Stimulated activated CD4-positive, alpha-beta T cell treated with anti-CD3 and anti-CD28 coated beads, Interleukin-12 subunit alpha, Interleukin-12 subunit beta, amount 100 ng/mL, for 48 hours (primary cell): Measurements from ENCODE around the gene MTMR12.
"Not testable (repeated sequence)": the region's sequence is repeated elsewhere in the genome, so short reads cannot be mapped to it uniquely, and the experiment has no call there.

Experiments
- DNase-seq, 3 donors: peaks; one replicate each; pipeline ENCODE4 v3.0.0-alpha.2; 2020; ENCODE audit warnings: low read depth in 2 of 3, low spot score in 1 of 3

MTMR12 gene

DNA sequence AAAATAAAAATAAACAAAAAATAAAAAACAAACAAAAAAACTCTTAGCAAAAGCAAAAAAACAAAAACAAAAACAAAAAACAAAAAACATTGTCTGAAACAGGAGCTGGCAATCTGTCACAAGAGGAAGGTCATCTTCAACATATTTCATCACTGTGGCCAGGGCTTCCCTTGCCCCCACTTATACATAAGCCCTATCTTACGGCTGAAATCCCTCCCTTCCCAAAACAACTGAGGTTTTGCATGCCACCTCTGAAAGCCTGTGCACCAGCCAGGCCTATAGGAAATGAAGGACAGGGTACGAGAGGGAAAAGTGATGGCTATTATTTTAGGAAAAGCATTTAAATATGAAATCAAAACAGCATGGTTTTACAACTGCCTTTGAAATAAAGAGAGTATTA lies 10.8 kb downstream of the MTMR12 start:
- no peak for DNase-seq

- DNase-seq, result no peak
These were observed 13.6 kb downstream of the MTMR12 start for GRCh38 chr5:32299059-32299677.

GRCh38 chr5:32298059-32298415 lies 14.7 kb downstream of the MTMR12 start:
- no peak for DNase-seq

GRCh38 chr5:32297181-32298058 lies 15.3 kb downstream of the MTMR12 start:
- no peak for DNase-seq

DNA sequence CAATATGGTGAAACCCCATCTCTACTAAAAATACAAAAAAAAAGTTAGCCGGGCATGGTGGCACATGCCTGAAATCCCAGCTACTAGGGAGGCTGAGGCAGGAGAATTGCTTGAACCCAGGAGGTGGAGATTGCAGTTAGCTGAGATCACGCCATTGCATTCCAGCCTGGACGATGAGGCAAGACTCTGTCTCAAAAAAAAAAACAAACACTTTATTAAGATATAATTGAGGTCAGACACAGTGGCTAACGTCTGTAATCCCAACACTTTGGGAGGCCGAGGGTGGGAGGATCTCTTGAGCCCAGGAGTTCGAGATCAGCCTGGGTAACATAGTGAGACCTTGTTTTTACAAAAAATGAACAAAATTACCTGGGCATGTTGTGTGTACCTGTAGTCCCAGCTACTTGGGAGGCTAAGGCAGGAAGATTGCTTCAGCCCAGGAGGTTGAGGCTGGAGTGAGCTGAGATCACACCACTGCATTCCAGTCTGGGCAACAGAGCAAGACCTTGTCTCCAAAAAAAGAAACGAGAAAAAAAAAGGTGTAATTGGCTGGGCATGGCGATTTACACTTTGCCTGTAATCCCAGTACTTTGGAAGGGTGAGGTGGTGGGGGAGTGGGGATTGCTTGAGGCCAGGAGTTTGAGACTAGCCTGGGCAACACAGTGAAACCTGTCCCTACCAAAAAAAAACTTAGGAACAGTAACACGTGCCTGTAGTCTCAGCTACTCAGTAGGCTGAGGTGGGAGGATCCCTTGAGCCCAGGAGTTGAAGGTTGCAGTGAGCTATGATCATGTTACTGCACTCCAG lies 16.6 kb downstream of the MTMR12 start:
- DNase-seq, result not testable (repeated sequence)

- DNase-seq, result no peak
These were observed 21.1 kb downstream of the MTMR12 start for GRCh38 chr5:32291591-32291990.

DNA sequence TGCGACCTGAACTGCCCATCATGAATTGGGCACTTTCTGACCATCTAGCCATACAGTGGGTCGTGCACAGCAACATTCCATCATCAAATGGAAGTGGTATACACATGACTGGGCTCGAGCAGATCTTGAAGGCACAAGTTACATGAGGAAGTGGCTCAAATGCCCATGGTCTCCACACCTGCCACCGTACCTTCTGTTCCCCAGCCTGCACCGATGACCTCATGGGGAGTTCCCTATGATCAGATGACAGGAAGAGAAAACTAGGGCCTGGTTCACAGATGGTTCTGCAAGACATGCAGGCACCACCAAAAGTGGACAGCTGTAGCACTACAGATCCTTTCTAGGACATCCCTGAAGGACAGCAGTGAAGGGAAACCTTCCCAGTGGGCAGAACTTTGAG lies 21.8 kb downstream of the MTMR12 start:
- no peak for DNase-seq

DNA sequence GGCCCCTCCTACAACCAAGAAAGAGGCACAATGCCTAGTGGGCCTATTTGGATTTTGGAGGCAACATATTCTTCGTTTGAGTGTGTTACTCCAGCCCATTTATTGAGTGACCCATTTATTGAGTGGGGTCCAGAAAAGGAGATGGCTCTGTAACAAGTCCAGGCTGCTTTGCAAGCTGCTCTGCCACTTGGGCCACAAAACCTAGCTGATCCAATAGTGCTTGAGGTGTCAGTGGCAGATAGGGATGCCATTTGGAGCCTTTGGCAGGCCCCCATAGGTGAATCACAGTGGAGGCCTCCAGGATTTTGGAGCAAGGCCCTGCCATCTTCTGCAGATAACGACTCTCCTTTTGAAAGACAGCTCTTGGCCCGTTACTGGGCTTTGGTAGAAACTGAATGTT lies 22.2 kb downstream of the MTMR12 start:
- not testable (repeated sequence) for DNase-seq

DNA sequence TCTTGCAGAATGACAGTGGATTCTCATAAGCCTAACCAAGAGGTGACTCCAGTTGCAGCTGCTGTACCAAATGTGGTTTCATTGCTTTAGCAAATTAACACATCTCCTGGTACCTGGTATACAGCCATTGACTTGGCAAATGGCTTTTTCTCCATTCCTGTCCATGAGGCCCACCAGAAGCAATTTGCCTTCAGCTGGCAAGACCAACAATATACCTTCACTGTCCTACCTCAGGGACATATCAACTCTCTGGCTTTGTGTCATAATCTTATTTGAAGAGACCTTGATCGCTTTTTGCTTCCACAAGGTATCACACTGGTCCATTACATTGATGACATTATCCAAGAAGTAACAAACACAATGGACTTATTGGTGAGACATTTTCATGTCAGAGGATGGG lies 22.8 kb downstream of the MTMR12 start:
- not testable (repeated sequence) for DNase-seq

- not testable (repeated sequence) for DNase-seq
These were observed 24.6 kb downstream of the MTMR12 start for GRCh38 chr5:32288135-32288534.

DNA sequence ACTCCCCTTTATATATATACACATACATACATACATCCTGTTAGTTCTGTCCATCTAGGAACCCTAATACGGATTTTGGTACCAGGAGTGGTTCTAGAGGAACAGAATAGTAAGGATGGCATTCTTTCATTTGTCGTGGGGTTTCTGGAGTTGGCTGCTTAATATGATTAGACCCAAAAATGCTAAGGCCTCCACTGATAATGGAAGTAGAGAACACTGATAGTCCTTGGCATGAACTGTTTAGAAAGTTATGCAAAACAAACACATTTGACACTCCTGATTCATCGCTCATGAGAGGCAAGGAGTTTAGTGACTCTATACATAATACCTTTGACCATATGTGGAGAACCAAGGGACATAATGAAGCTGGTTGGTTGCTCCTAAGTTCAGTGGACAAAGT lies 25.2 kb downstream of the MTMR12 start:
- not testable (repeated sequence) for DNase-seq

- no peak for DNase-seq
These were observed 27.1 kb downstream of the MTMR12 start for GRCh38 chr5:32285510-32286138.

DNA sequence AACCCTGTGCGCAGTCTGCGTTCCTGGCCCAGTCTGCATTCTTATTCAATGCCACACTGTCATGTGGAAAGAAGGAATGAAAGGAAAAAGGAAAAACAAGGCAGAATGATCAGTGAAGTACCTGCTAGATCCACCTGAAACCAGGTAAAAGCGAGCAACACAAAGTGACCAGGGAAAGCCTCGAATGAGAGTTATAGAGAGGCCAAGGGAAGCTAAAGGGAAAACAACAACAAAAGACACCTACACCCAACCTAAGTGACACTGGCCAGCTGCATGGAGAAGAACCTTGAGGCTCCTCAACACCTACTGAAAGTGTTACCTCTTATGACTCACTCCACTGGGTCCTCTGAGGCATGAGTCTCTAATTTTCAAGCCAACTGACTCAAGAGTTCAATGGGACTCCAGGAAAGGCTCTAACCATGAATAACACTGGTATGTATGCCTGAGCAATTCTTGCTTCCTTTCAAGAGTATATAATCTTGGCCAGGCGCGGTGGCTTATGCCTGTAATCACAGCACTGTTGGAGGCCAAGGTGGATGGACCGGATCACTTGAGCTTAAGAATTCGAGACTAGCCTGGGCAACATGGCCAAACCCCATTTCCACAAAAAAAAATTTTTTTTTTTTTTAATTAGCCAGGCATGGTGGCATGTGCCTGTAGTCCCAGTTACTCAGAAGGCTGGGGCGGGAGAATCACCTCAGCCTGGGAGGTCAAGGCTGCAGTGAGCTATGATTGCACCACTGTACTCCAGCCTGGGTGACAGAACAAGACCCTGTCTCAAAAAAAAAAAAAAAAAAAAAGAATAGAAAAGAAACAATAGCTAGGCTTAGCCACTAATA lies 29.0 kb downstream of the MTMR12 start:
- peak in 1 of 3 donors; percentile 20 for DNase-seq

- no peak for DNase-seq
These were observed 29.7 kb downstream of the MTMR12 start for GRCh38 chr5:32283061-32283460.

DNA sequence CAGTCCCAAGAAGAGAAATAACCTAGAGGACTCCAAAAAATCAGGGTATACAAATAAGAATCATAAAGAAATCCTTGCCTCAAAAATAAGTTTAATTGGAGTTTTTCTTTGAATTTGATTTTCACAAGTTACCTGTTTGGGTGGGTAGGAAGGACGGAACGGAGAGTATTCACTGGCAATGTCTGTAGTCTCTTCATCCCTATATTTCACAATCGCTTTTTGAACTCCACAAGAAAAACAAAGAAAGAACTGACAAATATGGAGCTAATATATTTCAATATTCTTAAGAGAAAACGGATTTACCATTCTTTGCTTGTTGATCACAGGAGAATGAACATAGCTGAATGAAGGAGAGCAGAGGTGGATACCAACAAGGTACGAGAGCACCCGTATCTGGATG lies 30.1 kb downstream of the MTMR12 start:
- DNase-seq, result no peak

- DNase-seq, result not testable (repeated sequence)
These were observed 31.2 kb downstream of the MTMR12 start for GRCh38 chr5:32281378-32282133.

GRCh38 chr5:32280656-32281081 lies 32.1 kb downstream of the MTMR12 start:
- DNase-seq, result peak in 2 of 3 donors; percentile 17 to 23

DNA sequence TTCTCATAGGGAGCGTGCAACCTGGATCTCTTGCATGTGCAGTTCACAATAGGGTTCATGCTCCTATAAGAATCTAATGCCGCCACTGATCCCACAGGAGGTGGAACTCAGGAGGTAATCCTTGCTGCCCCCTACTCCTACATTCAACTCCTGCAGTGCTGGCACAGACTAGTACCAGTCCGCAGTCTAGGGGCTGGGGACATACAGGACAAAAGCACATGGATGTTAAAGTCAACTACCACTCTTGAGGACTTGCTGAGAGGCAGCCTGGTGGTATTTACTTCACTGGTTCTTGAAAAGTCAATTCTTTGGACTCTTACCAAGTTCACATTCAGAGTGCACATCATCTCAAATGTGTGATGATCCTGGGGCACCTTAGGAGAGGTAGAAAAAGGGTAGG lies 33.0 kb downstream of the MTMR12 start:
- no peak for DNase-seq

DNA sequence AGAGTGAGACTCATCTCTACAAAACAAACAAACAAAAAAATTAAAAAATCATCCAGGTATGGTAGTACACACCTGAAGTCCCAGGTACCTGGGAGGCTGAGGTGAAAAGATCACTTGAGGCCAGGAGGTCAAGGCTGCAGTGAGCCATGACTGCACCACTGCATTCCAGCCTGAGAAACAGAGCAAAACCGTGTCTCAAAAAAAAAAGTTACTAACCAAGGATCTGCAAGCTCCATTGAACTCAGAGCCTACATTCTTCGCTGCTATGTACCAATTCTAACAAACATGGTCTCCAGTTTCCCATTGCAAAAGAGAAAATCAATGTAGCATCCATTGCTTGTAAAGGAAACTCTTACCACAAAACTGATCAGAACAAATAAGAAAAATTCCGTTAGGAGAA lies 33.5 kb downstream of the MTMR12 start:
- no peak for DNase-seq

DNA sequence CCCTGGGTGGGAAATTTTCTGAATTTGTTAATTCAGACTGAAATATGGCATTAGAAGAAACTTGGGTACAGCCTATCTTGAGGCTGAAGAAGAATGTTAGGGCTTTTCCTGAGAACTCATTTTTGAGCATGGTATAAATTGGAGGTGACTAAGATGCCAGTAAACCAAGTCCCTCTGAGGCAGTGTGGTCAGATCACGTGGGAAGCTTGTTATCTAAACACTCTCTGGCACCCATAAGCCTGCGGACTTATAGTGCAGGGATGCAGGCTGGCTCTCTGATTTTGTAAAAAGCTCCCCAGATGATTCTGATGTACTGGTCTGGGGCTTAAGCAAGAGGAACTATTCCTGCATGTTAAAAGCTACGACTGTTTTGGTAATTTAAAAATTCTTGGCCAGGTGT lies 34.3 kb downstream of the MTMR12 start:
- DNase-seq, result peak in 1 of 3 donors; percentile 13
